Measurements from ENCODE around the gene KSR1.

KSR1 gene

GRCh38 chr17:27597783-27598320, 141.6 kb downstream of the KSR1 start:
- no peak for DNase-seq

GRCh38 chr17:27598337-27599050, 142.2 kb downstream of the KSR1 start:
- DNase-seq: no peak

GRCh38 chr17:27600471-27600870, 144.2 kb downstream of the KSR1 start:
- DNase-seq: no peak

GRCh38 chr17:27601069-27601974, 145.1 kb downstream of the KSR1 start:
- DNase-seq: peak; percentile 57 to 80 (median 60)

GRCh38 chr17:27601975-27602302, 145.7 kb downstream of the KSR1 start:
- no peak for DNase-seq

GRCh38 chr17:27602721-27603420, 146.6 kb downstream of the KSR1 start:
- DNase-seq: peak; percentile 35 to 70 (median 55)

GRCh38 chr17:27603421-27603770, 147.1 kb downstream of the KSR1 start:
- DNase-seq: no peak

GRCh38 chr17:27603880-27604794, 147.9 kb downstream of the KSR1 start:
- DNase-seq: no peak

GRCh38 chr17:27605409-27605808, 149.2 kb downstream of the KSR1 start:
- no peak for DNase-seq

- DNase-seq: no peak
Observed at GRCh38 chr17:27607521-27608091, 151.4 kb downstream of the KSR1 start.

- DNase-seq: no peak
Observed at GRCh38 chr17:27608328-27609230, 152.3 kb downstream of the KSR1 start.

- peak in 1 of 5 donors; percentile 22 for DNase-seq
Observed at GRCh38 chr17:27609611-27610303, 153.5 kb downstream of the KSR1 start.

- no peak for DNase-seq
Observed at GRCh38 chr17:27610304-27610677, 154.0 kb downstream of the KSR1 start.

- no peak for DNase-seq
Observed at GRCh38 chr17:27612160-27612770, 156.0 kb downstream of the KSR1 start.

- DNase-seq: no peak
Observed at GRCh38 chr17:27613433-27613832, 157.2 kb downstream of the KSR1 start.

GRCh38 chr17:27615121-27615520, 158.9 kb downstream of the KSR1 start:
- DNase-seq: no peak

GRCh38 chr17:27616414-27616813, 160.2 kb downstream of the KSR1 start:
- DNase-seq: no peak

- no peak for DNase-seq
Observed at GRCh38 chr17:27618417-27618816, 162.2 kb downstream of the KSR1 start.

GRCh38 chr17:27620721-27621120, 164.5 kb downstream of the KSR1 start:
- DNase-seq: peak in 1 of 5 donors; percentile 20

GRCh38 chr17:27621536-27621935, 165.3 kb downstream of the KSR1 start:
- no peak for DNase-seq
